Measurements from ENCODE around the gene MYL12A.

- no peak for TF ChIP-seq CTCF (IDR thresholded peaks at IDR 0.05 in 4 of 5, conservative IDR thresholded peaks at IDR 0.05 in 1 of 5)
- TF ChIP-seq POLR2A (IDR thresholded peaks at IDR 0.05) = no peak
Measured at GRCh38 chr18:3213300-3214059, 34.1 kb upstream of the MYL12A start.
